Measurements from ENCODE around the gene OR10H5.

GRCh38 chr19:15829786-15830185 lies 42.3 kb downstream of the OR10H5 start:
- TF ChIP-seq POLR2A (IDR thresholded peaks at IDR 0.05) = no peak
- TF ChIP-seq CTCF (IDR thresholded peaks at IDR 0.05) = no peak
- no peak for TF ChIP-seq EP300 (IDR thresholded peaks at IDR 0.05)
- no peak for TF ChIP-seq POLR2AphosphoS5 (IDR thresholded peaks at IDR 0.05)
